ENCODE data around the gene ABHD2. TPM values are rescaled to one million over a fixed set of nuclear protein-coding genes. Genes with fewer than 3 reads are reported as not detected.

The ABHD2 gene
- total and polyA plus RNA-seq, 9 of the 15 experiments (the other 6 are each of a cell fraction or from before 2014, with no cell fraction given) = 16.9 to 99.8 (median 47.5) TPM

- POLR2A ChIA-PET = interaction anchor here (0.6 to 1.0 kb wide), 2 partner anchors 47 to 155 kb away, joined by 3 read pairs; no protein-coding TSS in a partner anchor
- in situ Hi-C loops (cut with MboI) = no loop called here
- no TSS peak for BruUV-seq (replicated peaks)
Measured at GRCh38 chr15:89042387-89042786, 45.9 kb upstream of the ABHD2 start.

More at GRCh38 chr15:89042387-89042786, 45.9 kb upstream of the ABHD2 start:
- Histone ChIP-seq H3K9ac (ENCODE audit: insufficient read depth in 1 of 2, low read depth in 2 of 2, low read length in 2 of 2) (no peak overlapping the region), H3K9me1 (ENCODE audit: control insufficient read depth, insufficient read depth, low read length) (no peaks in the 10 kb centered on the region), H3K4me3 (no peak overlapping the region), H3K4me2 (ENCODE audit: insufficient read depth, low read length) (no peak overlapping the region), H3K36me3 (ENCODE audit: control insufficient read depth, insufficient read depth, low read length) (no peaks in the 10 kb centered on the region), H3K27ac (ENCODE audit: extremely low read depth, low read depth, low read length) (no peak overlapping the region), H3K79me2 (ENCODE audit: control insufficient read depth, insufficient read depth, low read length) (no peaks in the 10 kb centered on the region), H3K27me3 (ENCODE audit: control insufficient read depth in 2 of 2, insufficient read depth in 2 of 2, low read length in 2 of 2) (peaks cover 4 to 10% of the 10 kb centered on the region in 2 experiments; a peak in 2 of 5 replicates), H2AFZ (ENCODE audit: low read depth, low read length) (no peak overlapping the region), H3K9me3 (replicated peaks; ENCODE audit: control insufficient read depth, insufficient read depth, low read depth, low read length) (no peaks in the 10 kb centered on the region), H4K20me1 (replicated peaks; ENCODE audit: control insufficient read depth, insufficient read depth, low read length) (no peaks in the 10 kb centered on the region), H3K4me1 (replicated peaks in 1 of 2; ENCODE audit: control insufficient read depth in 2 of 2, insufficient read depth in 2 of 2, low read length in 2 of 2) (peaks cover 0 to 11% of the 10 kb centered on the region in 2 experiments; a peak in 3 of 5 replicates)
- WGBS (ENCODE audit: insufficient coverage, low coverage, missing lambda C conversion rate) = 7% methylated on average over 5 of the region's 5 CpGs
- intact Hi-C loops (cut with micrococcal nuclease) = no loop called here
- no peak for FAIRE-seq
- CTCF ChIA-PET (ENCODE audit: low intra/inter-chr PET ratio) = no interaction called here
- no peak for ATAC-seq
- no peak for DNase-seq (ENCODE audit: extremely low read depth in 1 of 4, low spot score in 3 of 4)
- no peak for TF ChIP-seq NKRF (IDR thresholded peaks at IDR 0.05; ENCODE audit: borderline replicate concordance)
- no peak for TF ChIP-seq EZH2 (IDR thresholded peaks at IDR 0.05; ENCODE audit: borderline replicate concordance, low read depth, low read length)
- TF ChIP-seq CREB3 (tag; conservative IDR thresholded peaks at IDR 0.05; ENCODE audit: low read depth) = no peak
